ENCODE results near the gene OR7A17. TPM values are rescaled to one million over a fixed set of nuclear protein-coding genes. Genes with fewer than 3 reads are reported as not detected.

OR7A17 gene
- polyA plus RNA-seq, 4 donors = 0.08 TPM; not detected in 3

Other genes starting within 250 kb of the OR7A17 start
- under 1 TPM in 3 of 4 donors, not detected in 1; 0.08 to 0.13 (median 0.11) TPM for gene ADGRE3, start 211.3 kb downstream of the OR7A17 start, polyA plus RNA-seq (ENCODE audit: insufficient read length in 4 of 4)
- 10 to 100 TPM; 14.8 to 19.3 (median 17.0) TPM for gene ZNF333, start 196.1 kb downstream of the OR7A17 start, polyA plus RNA-seq (ENCODE audit: insufficient read length in 4 of 4)
- under 1 TPM; 0.18 to 0.64 (median 0.38) TPM for gene ADGRE2, start 107.6 kb downstream of the OR7A17 start, polyA plus RNA-seq (ENCODE audit: insufficient read length in 4 of 4)
- under 1 TPM in 2 of 4 donors, not detected in 2; 0.04 TPM for gene OR7A5, start 50.9 kb downstream of the OR7A17 start, polyA plus RNA-seq (ENCODE audit: insufficient read length in 4 of 4)
- under 1 TPM; 0.06 to 0.31 (median 0.19) TPM for gene OR7C1, start 50.9 kb downstream of the OR7A17 start, polyA plus RNA-seq (ENCODE audit: insufficient read length in 4 of 4)
- gene OR7A10, start 37.2 kb downstream of the OR7A17 start, polyA plus RNA-seq (ENCODE audit: insufficient read length in 4 of 4) = not detected
- gene OR7C2, start 55.4 kb upstream of the OR7A17 start, polyA plus RNA-seq (ENCODE audit: insufficient read length in 4 of 4) = not detected
- gene SLC1A6, start 93.7 kb upstream of the OR7A17 start, polyA plus RNA-seq (ENCODE audit: insufficient read length in 4 of 4) = under 1 TPM; 0.35 to 0.60 (median 0.50) TPM
- gene CASP14, start 163.3 kb upstream of the OR7A17 start, polyA plus RNA-seq (ENCODE audit: insufficient read length in 4 of 4) = under 1 TPM in 2 of 4 donors, not detected in 2; 0.03 to 0.06 TPM
- under 1 TPM in 3 of 4 donors, not detected in 1; 0.03 to 0.06 (median 0.04) TPM for gene OR1I1, start 196.1 kb upstream of the OR7A17 start, polyA plus RNA-seq (ENCODE audit: insufficient read length in 4 of 4)
- gene SYDE1, start 221.3 kb upstream of the OR7A17 start, polyA plus RNA-seq (ENCODE audit: insufficient read length in 4 of 4) = 10 to 100 TPM; 18.2 to 25.0 (median 19.5) TPM